H9 (cell line): ENCODE measurements around the gene PCDH9. TPM values are rescaled to one million over a fixed set of nuclear protein-coding genes. Genes with fewer than 3 reads are reported as not detected.

Experiments
- DNase-seq: peaks from one replicate; pipeline ENCODE4 v3.0.0-alpha.2; 2017
- H2AFZ ChIP-seq: one replicate; pipeline ENCODE4 v1.6.1; 2013; ENCODE audit warnings: mild to moderate bottlenecking, low read length, control low read depth, moderate library complexity
- H2AK5ac ChIP-seq: 2 replicates; pipeline ENCODE4 v1.6.1; 2013; ENCODE audit warnings: low read length, control low read depth, mixed read lengths; ENCODE audit not compliant: insufficient read length
- H2BK120ac ChIP-seq: one replicate; pipeline ENCODE4 v1.6.1; 2013; ENCODE audit warnings: low read depth, mild to moderate bottlenecking, low read length, control low read depth, inconsistent platforms; ENCODE audit not compliant: poor library complexity, severe bottlenecking
- H2BK12ac ChIP-seq: 2 replicates; pipeline ENCODE4 v1.6.1; 2013; ENCODE audit warnings: low read length, control low read depth, mixed read lengths, low read depth; ENCODE audit not compliant: insufficient read length
- H2BK15ac ChIP-seq: 2 replicates; pipeline ENCODE4 v1.6.1; 2013; ENCODE audit warnings: low read depth, low read length, control low read depth
- H2BK20ac ChIP-seq: one replicate; pipeline ENCODE4 v1.6.1; 2013; ENCODE audit warnings: low read depth, mild to moderate bottlenecking, low read length, control low read depth, inconsistent platforms; ENCODE audit not compliant: poor library complexity, severe bottlenecking
- H2BK5ac ChIP-seq: 2 replicates; pipeline ENCODE4 v1.6.1; 2013; ENCODE audit warnings: low read length, control low read depth, mixed read lengths; ENCODE audit not compliant: insufficient read length
- H3K14ac ChIP-seq: 2 replicates; pipeline ENCODE4 v1.6.1; 2013; ENCODE audit warnings: low read length, control low read depth; ENCODE audit not compliant: insufficient read depth
- H3K18ac ChIP-seq: 2 replicates; pipeline ENCODE4 v1.6.1; 2013; ENCODE audit warnings: low read depth, mild to moderate bottlenecking, mixed read lengths, low read length, control low read depth; ENCODE audit not compliant: insufficient read length
- H3K23ac ChIP-seq: 2 replicates; pipeline ENCODE4 v1.6.1; 2013; ENCODE audit warnings: low read length, control low read depth, mixed read lengths, low read depth; ENCODE audit not compliant: insufficient read length
- H3K23me2 ChIP-seq: 2 replicates; pipeline ENCODE4 v1.6.1; 2013; ENCODE audit warnings: low read depth, mild to moderate bottlenecking, mixed read lengths, low read length, control low read depth; ENCODE audit not compliant: insufficient read length, poor library complexity, severe bottlenecking
- H3K27ac ChIP-seq: 2 replicates; pipeline ENCODE4 v1.5.1; 2013; ENCODE audit warnings: low read length, control low read depth, mixed read lengths, low read depth; ENCODE audit not compliant: insufficient read length
- H3K27me3 ChIP-seq: 2 replicates; pipeline ENCODE4 v1.6.1; 2013; ENCODE audit warnings: low read length, control low read depth, inconsistent platforms; ENCODE audit not compliant: insufficient read depth
- H3K4ac ChIP-seq: 2 replicates; pipeline ENCODE4 v1.6.1; 2013; ENCODE audit warnings: low read depth, mild to moderate bottlenecking, control low read depth, inconsistent platforms, low read length, moderate library complexity
- H3K4me1 ChIP-seq: 2 replicates; pipeline ENCODE4 v1.6.1; 2013; ENCODE audit warnings: low read length, control low read depth, inconsistent platforms; ENCODE audit not compliant: insufficient read depth
- H3K4me2 ChIP-seq: 2 replicates; pipeline ENCODE4 v1.6.1; 2013; ENCODE audit warnings: low read length, control low read depth, mixed read lengths; ENCODE audit not compliant: insufficient read length, insufficient read depth
- H3K56ac ChIP-seq: 2 replicates; pipeline ENCODE4 v1.6.1; 2013; ENCODE audit warnings: low read depth, mild to moderate bottlenecking, mixed read lengths, low read length, control low read depth; ENCODE audit not compliant: insufficient read length
- H3K79me1 ChIP-seq: 2 replicates; pipeline ENCODE4 v1.6.1; 2013; ENCODE audit warnings: low read depth, mild to moderate bottlenecking, moderate library complexity, low read length, control low read depth, inconsistent platforms; ENCODE audit not compliant: insufficient read depth, poor library complexity, severe bottlenecking
- H3K79me2 ChIP-seq: 2 replicates; pipeline ENCODE4 v1.6.1; 2013; ENCODE audit warnings: low read length, control low read depth, inconsistent platforms; ENCODE audit not compliant: insufficient read depth
- H3K9ac ChIP-seq: 2 replicates; pipeline ENCODE4 v1.6.1; 2013; ENCODE audit warnings: low read length, control low read depth, mixed read lengths; ENCODE audit not compliant: insufficient read length; ENCODE audit errors: extremely low read depth
- H3K9me3 ChIP-seq: one replicate; pipeline ENCODE4 v1.6.1; 2013; ENCODE audit warnings: low read depth, low read length, inconsistent platforms; ENCODE audit not compliant: control insufficient read depth
- H3T11ph ChIP-seq: one replicate; pipeline ENCODE4 v1.6.1; 2013; ENCODE audit warnings: mild to moderate bottlenecking, low read length, control low read depth, inconsistent platforms
- H4K20me1 ChIP-seq: one replicate; pipeline ENCODE4 v1.6.1; 2013; ENCODE audit not compliant: control insufficient read depth, insufficient read length, insufficient read depth
- H4K5ac ChIP-seq: 2 replicates; pipeline ENCODE4 v1.6.1; 2013; ENCODE audit warnings: low read depth, mild to moderate bottlenecking, mixed read lengths, low read length, control low read depth; ENCODE audit not compliant: insufficient read length
- H4K8ac ChIP-seq: replicated peaks from 2 replicates; pipeline ENCODE4 v1.6.1; 2013; ENCODE audit warnings: low read length, control low read depth, mixed read lengths, low read depth; ENCODE audit not compliant: insufficient read length
- H4K91ac ChIP-seq: 2 replicates; pipeline ENCODE4 v1.6.1; 2013; ENCODE audit warnings: low read depth, mild to moderate bottlenecking, moderate library complexity, mixed read lengths, low read length, control low read depth; ENCODE audit not compliant: insufficient read length
- H3K27ac Mint-ChIP-seq, 3 experiments: 2 replicates in 2 of 3; 3 replicates in 1 of 3; pipeline ENCODE4 v1.8.0; 2020 to 2021; ENCODE audit warnings: mixed read lengths in 3 of 3, mild to moderate bottlenecking in 1 of 3, moderate library complexity in 1 of 3
- H3K27me3 Mint-ChIP-seq: 2 replicates; pipeline ENCODE4 v1.8.0; 2021; ENCODE audit warnings: low read depth, mild to moderate bottlenecking, moderate library complexity, mixed read lengths
- H3K36me3 Mint-ChIP-seq, 3 experiments: 2 replicates in 2 of 3; 3 replicates in 1 of 3; pipeline ENCODE4 v1.8.0; 2020 to 2021; ENCODE audit warnings: low read depth in 3 of 3, mixed read lengths in 3 of 3; ENCODE audit not compliant: insufficient read depth in 1 of 3
- H3K4me1 Mint-ChIP-seq, 2 experiments: 2 replicates each; pipeline ENCODE4 v1.8.0; 2020; ENCODE audit warnings: mixed read lengths in 2 of 2
- H3K4me3 Mint-ChIP-seq, 2 experiments: 2 replicates in 1 of 2; 3 replicates in 1 of 2; pipeline ENCODE4 v1.8.0; 2020 to 2021; ENCODE audit warnings: mild to moderate bottlenecking in 2 of 2, mixed read lengths in 2 of 2, moderate library complexity in 1 of 2
- H3K9me3 Mint-ChIP-seq, 2 experiments: 2 replicates in 1 of 2; 3 replicates in 1 of 2; pipeline ENCODE4 v1.8.0; 2020; ENCODE audit warnings: mild to moderate bottlenecking in 2 of 2, mixed read lengths in 2 of 2, moderate library complexity in 1 of 2
- WGBS: extraction: QIAGEN DNeasy Blood & Tissue Kit; methylation state at CpG from one replicate; pipeline ENCODE4 v1.1.7; 2013; ENCODE audit warnings: missing lambda C conversion rate, low lambda C conversion rate, mixed read lengths; ENCODE audit not compliant: insufficient read length; ENCODE audit errors: extremely low coverage; 5-methylcytosine and 5-hydroxymethylcytosine counted together
- total RNA-seq: library from RNA; stranded (reverse); gene quantifications from 2 replicates; pipeline ENCODE4 v1.2.1, GENCODE V29; 2021
- TF ChIP-seq, protein P1 (sequence below): fragments of 200-600 bp; sonication (generic); conservative IDR thresholded peaks from 3 replicates; pipeline ENCODE4 v1.8.0; 2021; ENCODE audit warnings: antibody characterized with exemption, mild to moderate bottlenecking

Gene PCDH9
- total RNA-seq, 1 experiment from 2014 or later, result 0.11 TPM

DNA sequence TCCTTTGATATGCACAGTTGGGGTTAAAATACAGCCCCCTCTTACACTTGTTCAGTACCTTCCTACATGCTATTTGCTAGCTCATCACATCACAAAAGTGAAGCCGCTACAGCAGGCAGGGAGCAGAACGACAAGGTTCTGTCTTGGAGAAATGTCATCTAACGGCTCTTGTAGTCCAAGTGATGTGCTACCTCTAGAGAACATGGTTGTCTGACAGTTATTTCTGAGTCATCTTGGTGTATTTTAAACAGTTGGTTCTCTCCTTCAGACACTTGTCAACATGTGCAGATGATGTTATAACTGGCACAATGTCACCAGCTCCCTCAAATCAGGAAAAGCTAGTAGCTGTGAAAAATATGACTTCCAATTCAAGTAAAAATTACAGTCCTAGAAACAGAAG, 865.0 kb downstream of the PCDH9 start:
- H3K79me1 ChIP-seq, result no peaks in the 10 kb centered on the region

More for the DNA sequence above, 865.0 kb downstream of the PCDH9 start:
- Mint-ChIP-seq H3K4me3 (no peak overlapping the region), H3K4me1 (peaks cover 6 to 8% of the 10 kb centered on the region in 2 experiments), H3K27me3 (no peaks in the 10 kb centered on the region), H3K9me3 (peaks cover 11% of the 10 kb centered on the region in 2 experiments), H3K27ac (no peak overlapping the region), H3K36me3 (peaks cover 3 to 21% (median 8%) of the 10 kb centered on the region in 3 experiments; a peak in 5 of 7 replicates)
- Histone ChIP-seq H4K91ac (no peak overlapping the region), H2BK12ac (no peak overlapping the region), H3K27me3 (no peaks in the 10 kb centered on the region), H4K20me1 (no peaks in the 10 kb centered on the region), H3K56ac (no peak overlapping the region), H2BK120ac (no peak overlapping the region), H3T11ph (no peak overlapping the region), H3K9me3 (no peaks in the 10 kb centered on the region), H2BK5ac (no peak overlapping the region), H4K5ac (no peak overlapping the region), H2BK15ac (no peak overlapping the region), H3K9ac (no peak overlapping the region), H3K18ac (no peak overlapping the region), H3K14ac (no peak overlapping the region), H3K4ac (no peak overlapping the region), H2BK20ac (no peak overlapping the region), H3K4me1 (no peaks in the 10 kb centered on the region), H2AFZ (no peak overlapping the region), H3K79me2 (no peaks in the 10 kb centered on the region), H2AK5ac (no peak overlapping the region), H3K4me2 (no peak overlapping the region), H3K23ac (no peak overlapping the region), H4K8ac (no peak overlapping the region), H3K23me2 (no peaks in the 10 kb centered on the region), H3K27ac (no peak overlapping the region)
- TF ChIP-seq, protein P1, sequence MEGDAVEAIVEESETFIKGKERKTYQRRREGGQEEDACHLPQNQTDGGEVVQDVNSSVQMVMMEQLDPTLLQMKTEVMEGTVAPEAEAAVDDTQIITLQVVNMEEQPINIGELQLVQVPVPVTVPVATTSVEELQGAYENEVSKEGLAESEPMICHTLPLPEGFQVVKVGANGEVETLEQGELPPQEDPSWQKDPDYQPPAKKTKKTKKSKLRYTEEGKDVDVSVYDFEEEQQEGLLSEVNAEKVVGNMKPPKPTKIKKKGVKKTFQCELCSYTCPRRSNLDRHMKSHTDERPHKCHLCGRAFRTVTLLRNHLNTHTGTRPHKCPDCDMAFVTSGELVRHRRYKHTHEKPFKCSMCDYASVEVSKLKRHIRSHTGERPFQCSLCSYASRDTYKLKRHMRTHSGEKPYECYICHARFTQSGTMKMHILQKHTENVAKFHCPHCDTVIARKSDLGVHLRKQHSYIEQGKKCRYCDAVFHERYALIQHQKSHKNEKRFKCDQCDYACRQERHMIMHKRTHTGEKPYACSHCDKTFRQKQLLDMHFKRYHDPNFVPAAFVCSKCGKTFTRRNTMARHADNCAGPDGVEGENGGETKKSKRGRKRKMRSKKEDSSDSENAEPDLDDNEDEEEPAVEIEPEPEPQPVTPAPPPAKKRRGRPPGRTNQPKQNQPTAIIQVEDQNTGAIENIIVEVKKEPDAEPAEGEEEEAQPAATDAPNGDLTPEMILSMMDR, result no peak
- DNase-seq, result no peak
- WGBS, result no CpG with 5 or more reads among the region's 3 CpGs
